Measurements from ENCODE around the gene SV2C.
"Not testable (repeated sequence)": the region's sequence is repeated elsewhere in the genome, so short reads cannot be mapped to it uniquely, and the experiment has no call there.

SV2C gene, protein sequence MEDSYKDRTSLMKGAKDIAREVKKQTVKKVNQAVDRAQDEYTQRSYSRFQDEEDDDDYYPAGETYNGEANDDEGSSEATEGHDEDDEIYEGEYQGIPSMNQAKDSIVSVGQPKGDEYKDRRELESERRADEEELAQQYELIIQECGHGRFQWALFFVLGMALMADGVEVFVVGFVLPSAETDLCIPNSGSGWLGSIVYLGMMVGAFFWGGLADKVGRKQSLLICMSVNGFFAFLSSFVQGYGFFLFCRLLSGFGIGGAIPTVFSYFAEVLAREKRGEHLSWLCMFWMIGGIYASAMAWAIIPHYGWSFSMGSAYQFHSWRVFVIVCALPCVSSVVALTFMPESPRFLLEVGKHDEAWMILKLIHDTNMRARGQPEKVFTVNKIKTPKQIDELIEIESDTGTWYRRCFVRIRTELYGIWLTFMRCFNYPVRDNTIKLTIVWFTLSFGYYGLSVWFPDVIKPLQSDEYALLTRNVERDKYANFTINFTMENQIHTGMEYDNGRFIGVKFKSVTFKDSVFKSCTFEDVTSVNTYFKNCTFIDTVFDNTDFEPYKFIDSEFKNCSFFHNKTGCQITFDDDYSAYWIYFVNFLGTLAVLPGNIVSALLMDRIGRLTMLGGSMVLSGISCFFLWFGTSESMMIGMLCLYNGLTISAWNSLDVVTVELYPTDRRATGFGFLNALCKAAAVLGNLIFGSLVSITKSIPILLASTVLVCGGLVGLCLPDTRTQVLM

DNA sequence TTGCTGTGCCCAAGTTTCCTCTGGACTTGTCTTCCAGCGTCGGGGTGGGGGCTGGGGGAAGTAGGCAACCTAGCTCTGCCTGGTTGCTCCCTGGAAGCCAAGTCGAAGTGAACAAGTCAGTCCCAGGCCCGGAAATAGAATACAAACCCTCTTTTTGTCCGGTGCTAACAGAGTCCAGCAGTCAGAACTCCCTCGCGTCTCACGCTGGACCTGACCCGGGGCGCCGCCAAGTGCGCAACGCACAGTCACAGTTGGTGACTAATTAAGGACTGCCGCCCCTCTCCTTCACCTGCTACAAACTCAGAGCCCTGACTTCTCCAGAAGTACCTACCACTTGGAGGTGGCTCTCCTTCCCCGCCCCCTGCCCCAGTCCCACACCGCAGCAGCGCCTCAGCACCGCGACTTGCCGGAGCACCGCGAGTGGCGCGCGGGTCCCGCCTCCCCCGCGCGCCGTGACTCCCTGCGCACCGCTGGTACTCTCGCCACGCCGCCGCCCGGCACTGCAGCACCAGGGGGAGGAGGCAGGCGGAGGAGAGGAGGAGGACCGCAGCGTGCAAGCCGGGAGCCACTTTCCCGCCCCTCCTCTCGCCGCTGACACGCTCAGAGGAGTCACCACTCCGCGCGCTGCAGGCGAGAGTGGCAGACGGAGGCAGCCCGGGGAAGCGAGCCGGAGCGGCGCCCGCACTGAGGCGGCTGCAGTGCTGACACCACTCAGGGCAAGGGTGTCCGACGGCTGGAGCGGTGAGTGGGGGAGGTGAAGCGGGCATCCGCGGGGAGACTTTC is at the start of gene SV2C:
Gene SV2C, plus strand, starts transcription at position 612 of the 783 bp plus-strand sequence. CDS start 48,368 bp downstream, outside the sequence.
- no peak for DNase-seq (ENCODE audit: low read depth in 3 of 3)

DNA sequence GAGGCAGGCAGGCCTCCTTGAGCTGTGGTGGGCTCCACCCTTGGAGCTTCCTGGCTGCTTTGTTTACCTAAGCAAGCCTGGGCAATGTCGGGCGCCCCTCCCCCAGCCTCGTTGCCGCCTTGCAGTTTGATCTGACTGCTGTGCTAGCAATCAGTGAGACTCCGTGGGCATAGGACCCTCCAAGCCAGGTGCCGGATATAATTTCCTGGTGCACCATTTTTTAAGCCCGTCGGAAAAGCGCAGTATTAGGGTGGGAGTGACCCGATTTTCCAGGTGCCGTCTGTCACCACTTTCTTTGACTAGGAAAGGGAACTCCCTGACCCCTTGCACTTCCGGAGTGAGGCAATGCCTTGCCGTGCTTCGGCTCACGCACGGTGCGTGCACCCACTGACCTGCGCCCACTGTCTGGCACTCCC is 45.4 kb upstream of the SV2C start:
- not testable (repeated sequence) for DNase-seq (ENCODE audit: low read depth in 3 of 3)

DNA sequence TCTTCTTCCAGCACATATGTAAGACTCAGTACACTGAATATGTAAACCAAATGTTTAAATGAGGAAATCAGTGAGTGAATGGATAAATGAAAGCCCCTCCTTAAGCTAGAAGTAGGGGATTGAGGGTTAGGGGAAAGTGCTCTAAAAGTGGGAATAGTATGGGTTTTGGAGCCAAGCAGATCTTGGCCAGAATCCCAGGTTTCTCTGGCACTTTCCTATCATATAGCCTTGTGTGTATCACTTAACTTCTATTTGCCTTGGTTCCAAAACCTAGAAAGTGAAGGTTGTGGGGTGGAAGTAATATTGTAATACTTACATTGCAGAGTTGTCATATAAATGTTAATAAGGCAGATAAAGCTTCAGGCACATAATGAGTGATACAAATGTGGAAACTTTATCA is 45.0 kb upstream of the SV2C start:
- DNase-seq (ENCODE audit: low read depth in 3 of 3): no peak

DNA sequence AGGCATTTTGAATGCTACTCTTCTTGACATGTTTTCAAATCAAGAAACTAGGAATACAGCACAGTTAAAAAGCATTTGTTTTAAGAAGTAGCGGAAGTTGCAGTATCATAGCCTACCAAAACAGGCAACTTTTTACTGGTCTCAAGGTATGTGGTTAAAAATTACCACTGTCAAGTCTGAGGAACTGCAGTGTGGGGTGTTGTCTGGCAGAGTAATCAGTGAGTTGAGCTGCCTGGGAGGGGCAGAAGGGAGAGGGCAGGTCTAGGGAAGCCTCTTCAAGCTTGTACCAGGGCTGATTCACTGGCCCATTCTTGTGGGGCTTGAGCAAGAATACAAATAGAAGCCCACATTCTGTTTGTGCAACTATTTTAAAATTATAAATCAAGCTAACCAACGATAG is 42.4 kb upstream of the SV2C start:
- no peak for DNase-seq (ENCODE audit: low read depth in 3 of 3)

DNA sequence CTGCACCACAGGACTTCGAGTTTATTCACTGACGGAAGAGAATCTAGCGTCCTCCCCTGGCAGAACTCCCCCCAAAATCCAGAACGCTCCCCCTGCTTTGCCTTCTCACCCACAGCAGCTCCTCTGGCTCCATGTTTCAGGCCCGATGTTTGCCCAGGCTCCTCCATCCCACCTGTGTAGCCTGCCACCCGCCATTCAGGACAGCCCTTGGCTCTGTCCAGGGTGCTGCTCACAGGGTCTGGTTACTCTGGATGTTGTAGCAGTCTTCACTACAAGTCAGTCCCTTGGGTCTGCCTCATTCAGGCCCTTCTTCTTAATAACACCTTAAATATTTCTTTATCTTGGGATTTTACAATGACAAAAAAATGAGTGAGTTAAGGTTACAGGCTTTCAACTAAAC is 41.3 kb upstream of the SV2C start:
- DNase-seq (ENCODE audit: low read depth in 3 of 3): no peak

DNA sequence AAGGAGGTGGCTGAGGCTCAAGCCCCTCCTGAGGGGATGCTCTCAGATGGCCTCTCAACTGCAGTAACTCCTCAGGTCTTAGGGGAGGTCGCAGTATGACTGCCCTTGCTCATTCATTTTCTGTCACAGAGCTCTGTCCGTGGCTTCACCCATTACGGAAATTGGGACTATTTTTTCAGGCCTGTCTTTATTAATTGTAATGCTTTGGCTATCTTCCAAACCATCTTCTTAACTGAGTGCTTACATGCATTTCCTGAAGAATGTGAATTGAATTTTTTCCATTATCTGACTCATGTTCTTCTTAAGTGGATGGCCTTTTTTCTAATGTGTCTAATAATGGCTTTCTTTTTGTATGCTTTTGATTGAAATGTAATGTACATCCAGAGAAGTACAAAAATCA is 36.4 kb upstream of the SV2C start:
- no peak for DNase-seq (ENCODE audit: low read depth in 3 of 3)

DNA sequence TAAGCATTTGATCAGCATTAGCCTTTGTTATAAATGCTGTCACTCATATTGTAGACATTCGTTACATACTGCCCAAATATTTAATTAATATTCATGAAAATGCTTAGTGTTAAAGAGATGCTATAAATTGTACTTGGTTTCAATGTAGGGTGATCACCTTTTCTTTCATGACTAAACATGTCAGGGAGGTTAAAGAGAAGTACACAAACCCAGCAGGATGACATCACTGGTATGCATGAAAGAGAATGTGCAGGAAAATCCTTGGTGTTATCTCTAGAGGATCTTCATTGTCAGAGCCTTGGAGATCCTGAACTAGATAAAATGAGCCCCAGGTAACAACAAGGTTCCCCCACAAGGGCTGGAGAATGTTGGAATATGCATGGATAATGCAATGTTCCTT is 33.0 kb upstream of the SV2C start:
- no peak for DNase-seq (ENCODE audit: low read depth in 3 of 3)

DNA sequence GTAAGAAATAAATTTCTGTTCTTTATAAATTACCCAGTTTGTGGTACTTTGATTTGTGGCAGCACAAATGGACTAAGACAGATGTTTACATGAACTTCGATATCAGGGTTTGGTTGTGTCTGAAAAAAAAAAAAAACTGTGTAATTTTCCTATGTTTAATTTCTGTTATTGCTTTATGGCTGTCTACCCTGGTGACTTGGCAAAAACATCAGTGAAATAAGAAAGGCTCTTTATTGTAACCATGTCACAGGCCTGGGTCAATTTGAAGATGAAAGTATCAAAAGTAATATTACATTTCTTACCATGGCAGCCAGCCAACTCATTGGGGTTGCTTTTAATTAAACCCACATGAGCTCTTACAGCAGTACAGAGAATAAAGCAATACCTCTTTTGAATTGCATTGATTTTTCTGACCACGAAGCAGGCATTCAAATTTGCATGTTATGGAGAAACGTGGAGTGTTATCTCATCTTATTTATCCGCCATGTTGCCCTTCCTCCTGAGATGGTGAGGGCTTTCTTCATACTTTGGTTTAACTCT is 20.6 kb upstream of the SV2C start:
- DNase-seq (ENCODE audit: low read depth in 3 of 3): no peak

DNA sequence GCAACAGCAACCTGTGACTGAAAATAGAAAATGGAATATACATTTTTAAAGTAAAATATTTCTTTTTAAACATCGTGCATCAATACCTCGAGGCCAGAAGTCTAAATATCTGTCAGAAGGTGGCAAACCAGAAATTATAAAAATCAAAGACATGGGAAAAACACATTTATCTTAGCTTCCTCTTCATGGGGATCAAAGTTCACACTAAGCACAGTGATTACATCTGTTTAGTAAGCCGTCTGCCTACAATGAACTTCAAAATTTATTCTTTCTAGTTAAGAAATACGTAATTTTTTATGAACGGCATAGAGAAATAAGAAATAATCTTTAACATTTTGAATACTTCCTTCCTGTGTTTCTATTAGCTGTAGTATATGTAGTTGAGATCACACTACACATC is 17.9 kb upstream of the SV2C start:
- DNase-seq (ENCODE audit: low read depth in 3 of 3): no peak

DNA sequence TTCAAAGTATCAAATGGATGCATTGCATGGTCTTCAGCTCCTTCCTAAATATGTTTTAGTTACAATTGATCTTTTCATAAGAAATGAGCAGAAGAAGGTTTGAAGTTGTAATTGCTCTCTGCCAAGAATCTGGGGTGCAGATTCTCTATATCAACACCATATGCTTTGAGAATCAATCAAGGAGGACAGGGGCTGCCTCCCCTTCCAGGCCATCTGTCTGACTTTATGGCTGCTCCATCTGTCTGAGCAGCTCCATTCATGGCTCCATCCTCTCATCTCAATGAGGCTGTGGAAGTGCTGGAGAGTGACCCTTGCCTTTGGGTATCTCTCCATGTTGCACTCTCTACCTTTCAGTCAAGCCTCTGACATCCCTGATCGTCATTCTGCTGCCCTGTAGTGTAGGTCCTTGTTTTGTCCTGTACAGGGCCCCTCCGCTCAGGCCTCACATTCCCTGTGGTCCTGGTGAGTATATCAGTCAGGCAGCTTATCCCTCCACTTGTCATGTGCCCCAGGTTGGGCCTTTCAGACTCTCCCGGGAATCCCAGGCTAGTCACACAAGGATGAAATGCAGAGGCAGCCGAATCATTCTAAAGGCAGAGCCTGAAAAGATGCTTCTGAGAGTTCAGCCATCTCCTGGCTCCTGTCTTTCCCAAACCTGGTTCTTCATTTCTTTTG is 14.0 kb upstream of the SV2C start:
- no peak for DNase-seq (ENCODE audit: low read depth in 3 of 3)

DNA sequence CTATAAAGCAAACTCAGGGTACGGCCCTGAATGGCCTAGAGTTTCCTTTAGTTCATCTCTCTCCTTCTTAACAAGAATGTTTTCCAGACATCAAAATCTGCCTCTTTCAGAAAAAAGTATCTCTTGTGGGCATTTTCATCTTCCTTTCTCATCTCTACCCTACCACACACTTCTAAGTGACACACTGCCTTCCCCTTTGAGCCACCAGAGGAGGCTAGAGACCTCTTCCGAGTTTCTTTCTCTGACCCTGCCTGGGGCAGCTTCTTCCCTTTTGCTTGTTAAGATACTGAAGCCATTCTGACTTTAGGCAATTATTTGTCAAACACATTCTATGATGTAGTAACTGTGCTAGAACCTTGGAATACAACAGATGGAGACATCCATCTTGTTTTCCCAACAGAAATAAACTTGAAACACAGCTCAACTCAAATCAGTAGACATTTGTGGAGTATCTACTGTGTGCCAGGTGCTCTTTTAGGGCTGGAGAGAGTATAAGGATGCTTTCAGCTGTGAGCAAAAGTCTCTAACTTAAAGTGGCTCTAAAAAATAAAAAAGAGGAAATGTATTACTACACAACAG is 8.6 kb upstream of the SV2C start:
- DNase-seq (ENCODE audit: low read depth in 3 of 3): no peak

DNA sequence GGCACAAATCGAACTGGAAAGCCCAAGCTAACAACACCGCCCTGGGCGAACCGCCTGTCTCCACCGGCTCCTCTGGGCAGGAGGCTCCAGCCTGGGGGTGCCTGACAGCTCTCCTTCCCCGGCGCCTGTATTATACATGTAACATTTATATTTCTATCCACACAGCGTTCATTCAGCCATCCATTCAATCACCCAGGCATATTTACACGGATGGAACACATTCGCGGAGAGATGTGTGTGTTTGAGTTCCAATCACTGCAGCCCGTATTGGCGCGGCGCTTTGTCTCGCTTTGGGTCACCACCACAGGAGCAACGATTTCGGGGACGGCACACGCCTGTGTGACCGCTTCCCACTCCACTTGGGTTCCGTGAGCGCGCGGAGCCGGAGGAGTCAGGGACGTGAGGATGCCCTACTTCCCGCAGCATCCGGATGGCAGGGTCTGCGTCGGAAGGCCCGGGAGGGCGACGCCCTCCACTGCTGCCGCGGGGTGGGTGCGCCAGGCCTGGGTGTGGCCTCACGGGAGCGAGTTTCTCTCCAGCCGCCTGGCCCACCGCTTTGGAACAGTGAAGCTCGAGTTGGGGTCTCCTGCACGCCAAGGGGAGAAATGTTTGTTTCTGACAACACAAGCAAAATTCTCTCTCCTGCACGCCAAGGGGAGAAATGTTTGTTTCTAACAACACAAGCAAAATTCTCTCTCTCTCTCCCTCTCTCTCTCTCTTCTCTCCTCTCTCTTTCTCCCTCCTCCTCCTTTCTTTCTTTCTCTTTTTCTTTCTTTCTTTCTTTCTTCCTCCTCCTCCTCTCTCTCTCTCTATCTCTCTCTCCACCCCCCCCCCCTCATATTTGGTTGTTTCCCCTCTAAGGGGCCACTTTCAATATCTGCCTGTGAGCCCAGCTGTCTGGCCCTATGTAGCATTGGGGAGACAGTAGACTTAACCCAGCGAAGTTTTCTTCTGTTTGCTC is 1.1 kb upstream of the SV2C start:
- DNase-seq (ENCODE audit: low read depth in 3 of 3): no peak

DNA sequence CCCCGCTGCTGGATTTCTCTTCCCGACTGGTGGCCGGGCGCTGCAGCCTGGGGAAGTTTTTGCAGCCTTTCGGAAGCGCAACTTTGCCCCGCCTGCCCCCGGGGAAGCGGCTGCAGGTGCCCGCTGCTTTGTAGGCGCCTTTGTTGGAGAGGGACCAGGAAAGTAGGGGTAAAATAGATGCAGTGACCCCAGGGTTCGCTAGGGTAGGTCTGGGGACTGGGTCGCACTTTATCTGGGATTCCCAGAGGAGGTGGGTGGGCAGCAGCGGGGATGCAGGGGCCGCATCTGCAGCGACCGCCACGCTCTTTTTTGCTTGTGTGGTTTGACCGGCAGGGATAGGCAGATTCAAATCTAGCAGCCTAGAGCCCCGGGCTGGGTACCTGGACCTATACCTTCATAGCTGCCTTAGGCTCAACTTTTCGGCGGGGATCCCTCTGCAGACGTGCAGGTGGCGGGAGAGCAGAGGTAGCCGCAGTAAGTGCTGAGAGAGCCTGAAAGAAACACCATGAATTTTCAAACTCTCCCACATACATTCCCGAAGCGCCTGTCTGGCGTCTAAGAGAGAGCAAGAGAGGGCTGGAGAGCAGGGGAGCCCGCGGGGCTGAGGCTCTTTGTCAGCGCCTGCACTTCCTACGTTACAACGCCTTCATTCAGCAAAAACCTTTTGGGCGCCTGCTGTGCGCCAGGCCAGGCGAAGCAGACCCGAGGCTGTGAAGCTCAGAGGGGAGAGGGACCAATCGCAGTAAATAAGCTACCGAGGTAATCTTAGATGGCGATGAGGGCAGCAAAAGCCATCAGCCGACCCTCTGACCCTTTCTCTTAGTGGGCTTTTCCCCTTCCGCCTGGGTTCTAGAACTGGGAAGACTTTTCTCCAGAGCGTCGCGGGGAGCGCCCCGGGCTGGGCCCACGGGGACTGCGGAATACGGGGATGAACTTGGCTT is 642 bp downstream of the SV2C start:
- DNase-seq (ENCODE audit: low read depth in 3 of 3): no peak

DNA sequence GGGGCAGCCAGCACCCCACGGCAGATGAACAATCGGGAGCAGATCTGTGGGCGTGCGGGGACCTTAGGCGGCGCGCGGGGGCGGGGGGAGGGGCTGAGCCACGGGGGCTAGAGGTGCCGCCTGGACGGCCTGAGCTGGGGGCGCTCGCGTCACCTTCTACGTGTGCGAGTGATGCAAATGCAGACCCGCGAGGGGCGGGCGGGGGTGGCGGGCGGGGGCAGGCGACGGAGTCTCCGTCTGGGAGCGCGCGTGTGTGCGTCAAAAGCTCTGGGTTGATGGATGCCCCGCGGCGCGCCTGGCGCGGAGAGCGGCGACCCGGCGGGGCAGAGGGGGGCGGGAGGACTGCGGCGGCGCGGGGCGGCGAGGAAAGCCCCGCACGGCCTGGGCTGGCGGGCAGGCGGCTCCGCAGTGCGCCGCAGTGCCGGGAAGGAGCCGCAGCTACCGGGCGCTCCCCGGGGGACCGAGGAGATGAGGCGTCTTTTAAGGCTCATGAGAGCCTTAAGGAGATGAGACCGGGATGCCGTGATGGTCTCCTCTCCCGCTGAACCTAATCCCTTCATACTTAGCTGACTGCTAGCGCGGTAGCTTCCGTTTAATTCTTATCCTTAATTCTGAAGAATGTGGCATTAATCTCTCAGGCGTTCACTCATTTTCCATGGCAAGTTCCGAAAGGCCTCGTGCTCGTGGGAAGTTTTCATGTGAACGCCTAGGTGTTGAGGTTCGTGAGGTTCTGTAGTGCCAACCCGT is 1.5 kb downstream of the SV2C start:
- DNase-seq (ENCODE audit: low read depth in 3 of 3): no peak

DNA sequence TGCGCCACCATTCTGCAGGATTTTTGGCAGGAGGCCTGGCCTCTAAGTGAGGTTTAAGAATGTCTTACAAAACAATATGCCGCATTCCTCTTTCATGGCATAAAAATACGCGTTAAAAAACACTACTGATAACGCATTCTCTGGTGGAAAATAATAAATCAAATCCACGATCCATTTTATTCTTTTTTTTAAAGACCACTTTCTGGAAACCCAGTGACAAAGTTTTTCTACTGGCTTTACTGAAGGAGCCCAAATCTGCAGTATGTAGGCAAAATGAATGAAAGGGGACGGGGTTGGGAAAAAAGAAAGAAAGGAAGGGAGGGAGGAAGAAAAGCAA is 2.0 kb downstream of the SV2C start:
- no peak for DNase-seq (ENCODE audit: low read depth in 3 of 3)

DNA sequence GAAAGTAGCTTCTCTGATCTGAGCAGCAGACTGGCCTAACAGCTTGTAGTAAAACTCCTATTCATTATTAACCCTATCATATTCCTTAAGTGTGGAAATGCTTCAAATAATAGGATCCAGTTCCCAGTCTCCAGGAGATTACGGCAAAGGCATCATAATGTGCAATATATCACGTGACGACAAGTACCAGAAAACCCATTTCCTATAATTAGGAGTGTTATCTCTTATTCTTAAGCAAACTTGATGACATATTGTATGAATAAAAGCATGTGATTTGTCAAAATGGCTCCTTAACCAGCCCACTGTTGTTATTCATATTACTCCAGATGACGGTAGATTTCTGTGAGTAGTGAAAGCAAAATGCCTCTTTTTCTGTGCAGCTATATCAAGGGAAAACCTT is 2.9 kb downstream of the SV2C start:
- no peak for DNase-seq (ENCODE audit: low read depth in 3 of 3)

DNA sequence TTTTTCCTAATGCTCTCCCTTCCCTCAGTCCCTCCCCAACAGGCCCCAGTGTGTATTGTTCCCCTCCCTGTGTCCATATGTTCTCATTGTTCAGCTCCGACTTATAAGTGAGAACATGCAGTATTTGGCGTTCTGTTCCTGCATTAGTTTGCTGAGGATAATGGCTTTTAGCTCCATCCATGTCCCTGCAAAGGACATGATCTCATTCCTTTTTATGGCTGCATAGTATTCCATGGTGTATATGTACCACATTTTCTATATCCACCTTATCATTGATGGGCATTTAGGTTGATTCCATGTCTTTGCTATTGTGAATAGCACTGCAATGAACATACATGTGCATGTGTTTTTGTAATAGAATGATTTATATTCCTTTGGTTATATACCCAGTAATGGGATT is 6.0 kb downstream of the SV2C start:
- DNase-seq (ENCODE audit: low read depth in 3 of 3): not testable (repeated sequence)

DNA sequence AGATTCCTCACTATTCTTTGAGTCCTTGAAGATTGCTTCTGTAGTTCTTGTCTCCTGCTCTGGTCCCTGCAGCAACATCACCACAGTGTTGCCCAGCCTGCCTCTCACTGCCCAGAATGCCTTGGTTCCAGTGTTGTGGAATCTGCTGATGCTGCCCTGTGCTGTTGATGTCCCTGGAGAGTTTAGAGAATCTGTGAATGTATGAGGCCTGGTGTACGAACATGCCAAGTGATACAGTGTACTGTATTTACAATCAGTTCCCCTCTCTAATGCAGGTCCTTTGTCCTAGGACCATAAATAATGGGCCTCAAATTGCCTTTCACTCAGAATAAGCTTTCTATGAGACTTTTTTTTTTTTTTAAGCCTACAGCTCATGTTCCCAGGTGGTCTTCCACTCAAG is 8.2 kb downstream of the SV2C start:
- no peak for DNase-seq (ENCODE audit: low read depth in 3 of 3)

All from stimulated activated CD4-positive, alpha-beta T cell treated with anti-CD3 and anti-CD28 coated beads, TNF-alpha, amount 100 ng/mL, for 4 hours (primary cell).